GM19395 (cell line): ENCODE measurements around the gene RAD50.
A peak's percentile ranks its signal among the peaks of the same experiment; 100 is the strongest.
"Not testable (repeated sequence)": the region's sequence is repeated elsewhere in the genome, so short reads cannot be mapped to it uniquely, and the experiment has no call there.

Source experiments
- ATAC-seq: cut with Tn5 transposase; IDR thresholded peaks from one replicate; pipeline ENCODE4 v1.9.1; 2021; ENCODE audit warnings: mild to moderate bottlenecking, moderate library complexity; ENCODE audit not compliant: unreplicated experiment

RAD50 gene

DNA sequence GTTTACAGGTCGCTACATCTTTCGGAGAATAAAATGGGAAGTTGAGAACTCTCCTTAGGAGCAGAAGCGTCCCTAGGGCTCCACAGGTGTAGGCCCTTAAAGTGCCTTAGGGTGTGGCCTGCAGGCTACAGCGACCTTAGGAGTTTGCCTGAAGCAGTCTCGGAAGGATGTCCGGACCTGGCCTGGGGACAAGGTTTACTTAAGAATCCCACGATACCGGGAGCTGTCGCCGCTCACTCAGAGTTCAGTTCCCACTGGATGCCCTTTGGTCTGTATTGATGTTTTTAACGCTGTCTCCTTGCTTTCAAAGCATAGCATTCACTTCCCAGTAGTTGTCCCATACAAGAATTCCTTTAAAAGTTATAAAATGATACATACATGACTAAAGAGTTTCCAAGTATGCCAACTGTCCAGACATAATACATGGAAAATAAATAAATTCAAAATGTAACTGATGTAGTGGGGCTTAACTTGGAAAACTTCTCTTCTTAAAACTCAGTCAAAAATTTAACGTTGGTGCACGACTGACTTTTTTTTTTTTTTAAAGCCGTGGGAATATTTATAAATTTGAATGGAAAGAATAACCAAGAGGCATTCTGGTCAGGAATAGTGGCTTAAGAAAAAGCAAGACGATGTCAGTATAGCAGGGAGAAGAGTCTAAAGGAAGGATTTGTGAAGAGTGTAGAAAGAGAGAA lies 848 bp downstream of the RAD50 start:
- ATAC-seq: peak; percentile 57

DNA sequence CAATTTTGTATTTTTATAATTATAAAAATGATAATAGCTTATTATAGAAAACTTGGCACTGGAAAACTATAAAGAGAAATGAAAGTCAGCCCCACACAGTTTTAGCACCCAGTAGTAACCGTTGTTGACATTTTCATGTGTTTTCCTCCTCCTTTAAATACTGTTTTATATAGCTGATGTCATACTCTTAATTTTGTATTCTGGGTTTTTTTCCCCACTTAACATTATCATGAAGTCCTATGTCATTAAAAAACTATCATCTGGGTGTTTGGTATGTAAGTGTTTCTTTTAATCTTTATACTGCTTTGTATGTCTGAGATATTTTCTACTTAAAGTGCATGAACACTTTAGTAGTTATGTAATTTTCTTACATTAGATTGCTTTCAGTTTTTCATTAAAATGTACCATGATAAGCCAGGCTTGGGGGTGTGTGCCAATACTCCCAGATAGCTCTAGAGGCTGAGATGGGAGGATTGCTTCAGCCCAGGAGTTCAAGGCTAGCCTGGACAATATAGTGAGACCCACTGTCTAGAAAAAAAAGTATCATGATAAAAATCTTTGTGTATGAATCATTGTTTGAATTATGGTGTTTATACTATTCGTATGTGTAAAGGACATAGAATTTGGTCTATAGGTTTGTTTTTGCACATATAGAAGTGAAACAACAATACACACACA lies 2.7 kb downstream of the RAD50 start:
- ATAC-seq: no peak

DNA sequence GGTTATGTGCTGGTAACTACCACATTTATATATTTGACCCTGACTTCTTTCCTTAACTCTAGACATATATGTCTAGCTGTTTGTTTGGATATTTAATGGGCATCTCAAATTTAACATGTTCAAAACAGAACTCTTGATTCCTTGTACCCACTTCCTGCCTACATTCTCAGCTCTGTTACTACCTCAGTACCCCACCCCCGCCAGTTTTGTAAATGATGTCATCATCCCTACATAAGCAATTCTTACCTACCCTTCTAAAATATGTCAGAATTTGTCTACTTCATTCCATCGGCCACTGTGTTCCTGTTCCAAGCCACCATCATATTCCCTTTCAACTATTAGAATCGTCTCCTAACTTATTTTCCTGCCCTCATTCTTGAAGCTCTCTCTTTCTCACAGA lies 4.8 kb downstream of the RAD50 start:
- no peak for ATAC-seq

DNA sequence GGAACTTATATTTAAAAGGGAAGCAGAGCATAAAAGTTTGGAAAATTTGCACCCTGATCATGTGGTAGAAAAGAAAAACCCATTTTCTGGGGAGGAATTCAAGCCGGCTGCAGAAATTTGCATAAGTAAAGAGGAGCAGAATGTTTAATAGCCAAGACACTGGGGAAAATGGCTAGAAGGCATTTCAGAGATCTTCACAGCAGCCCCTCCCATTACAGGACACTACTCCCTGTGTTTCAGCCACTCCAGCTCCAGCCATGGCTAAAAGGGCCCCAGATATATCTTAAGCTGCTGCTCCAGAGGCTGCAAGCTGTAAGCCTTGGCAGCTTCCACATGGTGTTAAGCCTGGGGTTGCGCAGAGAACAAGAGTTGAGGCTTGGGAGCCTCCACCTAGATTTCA lies 7.8 kb downstream of the RAD50 start:
- not testable (repeated sequence) for ATAC-seq

DNA sequence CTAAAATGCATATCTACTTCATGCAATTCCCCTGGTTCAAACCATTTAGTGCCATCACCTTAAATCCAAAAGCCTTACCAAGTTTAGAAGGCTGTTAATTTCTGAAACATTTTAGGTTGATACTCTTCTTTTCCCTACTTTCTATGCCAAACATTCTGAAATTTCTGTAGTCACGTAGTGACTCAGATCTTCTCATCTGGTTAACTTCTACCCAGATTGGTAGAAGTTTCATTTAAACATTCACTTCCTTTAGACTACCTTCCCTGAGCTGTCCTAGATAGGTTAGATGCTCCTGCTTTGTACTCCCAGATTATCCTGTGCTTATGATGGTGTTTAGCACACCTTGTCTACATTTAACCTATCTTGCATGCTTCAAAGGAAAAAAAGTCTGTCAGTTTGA lies 9.9 kb downstream of the RAD50 start:
- no peak for ATAC-seq

DNA sequence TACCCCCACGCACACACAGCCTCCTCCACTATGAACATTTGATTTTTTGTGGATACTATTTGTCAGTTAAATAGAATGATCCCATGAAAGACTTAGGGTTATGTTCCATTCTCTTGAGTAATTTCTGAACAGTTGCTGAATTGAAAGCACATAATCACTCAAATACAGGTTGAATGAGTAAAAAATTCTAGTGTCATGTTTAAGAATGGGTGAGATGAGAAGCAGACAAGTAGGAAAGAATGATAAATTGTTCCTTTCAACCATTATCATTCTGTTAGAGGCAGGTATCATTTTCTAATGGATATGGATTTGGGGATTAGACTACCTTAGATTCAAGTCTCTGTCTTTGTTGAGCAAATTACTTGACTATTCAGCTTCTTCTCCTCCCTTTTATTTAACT lies 19.3 kb downstream of the RAD50 start:
- ATAC-seq: no peak

DNA sequence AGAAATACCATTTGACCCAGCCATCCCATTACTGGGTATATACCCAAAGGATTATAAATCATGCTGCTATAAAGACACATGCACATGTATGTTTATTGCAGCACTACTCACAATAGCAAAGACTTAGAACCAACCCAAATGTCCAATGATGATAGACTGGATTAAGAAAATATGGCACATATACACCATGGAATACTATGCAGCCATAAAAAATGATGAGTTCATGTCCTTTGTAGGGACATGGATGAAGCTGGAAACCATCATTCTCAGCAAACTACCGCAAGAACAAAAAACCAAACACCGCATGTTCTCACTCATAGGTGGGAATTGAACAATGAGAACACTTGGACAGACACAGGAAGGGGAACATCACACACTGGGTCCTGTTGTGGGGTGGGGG lies 27.8 kb downstream of the RAD50 start:
- not testable (repeated sequence) for ATAC-seq

DNA sequence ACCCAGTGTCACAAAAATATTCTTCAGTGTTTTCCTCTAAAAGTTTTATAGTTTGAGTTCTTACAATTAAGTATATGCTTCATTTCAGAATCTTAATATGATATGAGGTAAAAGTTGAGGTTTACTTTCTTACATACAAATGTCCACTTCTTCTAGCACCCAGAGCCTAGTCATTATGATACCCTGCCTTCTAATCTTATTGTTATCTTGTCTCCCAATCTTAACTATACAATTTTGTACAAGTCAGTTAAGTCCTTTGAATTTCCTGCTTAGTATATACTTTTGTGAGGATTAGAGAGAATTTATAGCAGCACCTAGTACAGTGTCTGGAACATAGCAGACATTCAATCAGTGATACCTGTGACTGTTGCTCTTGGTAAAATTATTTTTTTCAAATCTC lies 29.3 kb downstream of the RAD50 start:
- ATAC-seq: no peak

DNA sequence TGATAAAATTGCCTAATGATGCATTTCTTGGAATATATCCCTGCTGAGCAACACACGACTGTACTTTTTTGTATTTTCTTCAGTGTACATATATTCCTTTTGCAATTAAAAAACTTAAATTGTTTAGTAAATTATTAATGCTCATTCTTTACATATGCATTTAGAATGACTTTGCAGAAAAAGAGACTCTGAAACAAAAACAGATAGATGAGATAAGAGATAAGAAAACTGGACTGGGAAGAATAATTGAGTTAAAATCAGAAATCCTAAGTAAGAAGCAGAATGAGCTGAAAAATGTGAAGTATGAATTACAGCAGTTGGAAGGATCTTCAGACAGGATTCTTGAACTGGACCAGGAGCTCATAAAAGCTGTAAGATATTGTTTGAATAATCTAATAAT lies 32.7 kb downstream of the RAD50 start:
- ATAC-seq: no peak

DNA sequence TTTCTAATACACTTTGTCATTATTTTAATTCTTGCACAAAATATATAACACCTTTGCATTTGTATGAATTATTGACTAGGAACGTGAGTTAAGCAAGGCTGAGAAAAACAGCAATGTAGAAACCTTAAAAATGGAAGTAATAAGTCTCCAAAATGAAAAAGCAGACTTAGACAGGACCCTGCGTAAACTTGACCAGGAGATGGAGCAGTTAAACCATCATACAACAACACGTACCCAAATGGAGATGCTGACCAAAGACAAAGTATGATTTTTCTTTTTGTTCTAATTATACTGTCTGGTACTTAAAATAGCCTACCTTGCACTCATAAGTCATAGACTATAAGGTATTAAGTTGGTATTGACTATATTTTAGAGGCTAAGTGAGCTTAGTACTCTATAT lies 34.4 kb downstream of the RAD50 start:
- ATAC-seq: no peak

DNA sequence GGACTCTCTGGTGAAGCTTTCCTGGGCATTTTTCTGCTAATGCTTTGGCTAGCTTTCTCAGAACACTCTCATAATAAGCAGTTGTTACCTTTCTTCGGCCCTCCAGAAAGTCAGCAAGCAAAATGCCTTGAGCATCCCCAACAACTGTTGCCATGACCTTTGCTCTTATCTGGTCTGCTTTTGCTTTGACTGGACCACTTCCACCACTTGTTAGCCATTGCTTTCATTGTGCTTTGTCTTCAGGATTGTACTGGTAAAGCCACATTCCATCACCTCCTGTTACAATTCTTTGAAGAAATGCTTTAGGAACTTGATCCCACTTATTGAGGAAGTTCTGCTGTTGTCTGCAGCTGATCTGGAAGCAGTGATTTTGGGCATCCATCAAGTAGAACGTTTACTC lies 35.7 kb downstream of the RAD50 start:
- ATAC-seq: no peak

DNA sequence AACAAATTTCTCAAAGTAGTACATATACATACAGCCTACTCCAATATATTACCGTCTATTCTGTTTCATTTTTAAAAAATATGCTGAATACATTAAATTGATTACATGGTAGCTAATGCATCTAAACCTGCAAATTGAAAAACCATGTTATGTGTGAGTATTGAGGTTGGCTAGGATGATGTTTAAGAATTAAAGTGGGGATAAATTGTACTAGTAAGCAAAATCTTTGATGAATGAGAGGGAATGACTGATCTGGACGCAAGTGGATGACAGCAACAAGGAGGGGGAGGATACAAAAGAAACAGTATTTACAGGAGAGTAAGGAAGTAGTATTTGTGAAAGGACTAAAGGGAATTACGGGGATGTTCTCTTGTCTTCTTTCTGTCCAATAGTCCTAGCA lies 37.4 kb downstream of the RAD50 start:
- no peak for ATAC-seq

DNA sequence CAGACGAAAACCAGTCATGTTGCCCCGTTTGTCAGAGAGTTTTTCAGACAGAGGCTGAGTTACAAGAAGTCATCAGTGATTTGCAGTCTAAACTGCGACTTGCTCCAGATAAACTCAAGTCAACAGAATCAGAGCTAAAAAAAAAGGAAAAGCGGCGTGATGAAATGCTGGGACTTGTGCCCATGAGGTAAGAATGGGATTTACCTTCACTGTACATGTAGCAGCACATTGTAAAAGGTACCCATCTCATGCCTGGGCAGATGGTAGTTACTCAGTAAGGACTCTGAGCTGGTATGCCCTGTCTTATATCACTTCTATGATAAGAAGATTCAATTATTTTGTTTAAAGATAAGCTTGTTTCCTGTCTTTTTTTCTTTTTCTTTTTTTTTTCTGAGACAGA lies 38.8 kb downstream of the RAD50 start:
- ATAC-seq: no peak

DNA sequence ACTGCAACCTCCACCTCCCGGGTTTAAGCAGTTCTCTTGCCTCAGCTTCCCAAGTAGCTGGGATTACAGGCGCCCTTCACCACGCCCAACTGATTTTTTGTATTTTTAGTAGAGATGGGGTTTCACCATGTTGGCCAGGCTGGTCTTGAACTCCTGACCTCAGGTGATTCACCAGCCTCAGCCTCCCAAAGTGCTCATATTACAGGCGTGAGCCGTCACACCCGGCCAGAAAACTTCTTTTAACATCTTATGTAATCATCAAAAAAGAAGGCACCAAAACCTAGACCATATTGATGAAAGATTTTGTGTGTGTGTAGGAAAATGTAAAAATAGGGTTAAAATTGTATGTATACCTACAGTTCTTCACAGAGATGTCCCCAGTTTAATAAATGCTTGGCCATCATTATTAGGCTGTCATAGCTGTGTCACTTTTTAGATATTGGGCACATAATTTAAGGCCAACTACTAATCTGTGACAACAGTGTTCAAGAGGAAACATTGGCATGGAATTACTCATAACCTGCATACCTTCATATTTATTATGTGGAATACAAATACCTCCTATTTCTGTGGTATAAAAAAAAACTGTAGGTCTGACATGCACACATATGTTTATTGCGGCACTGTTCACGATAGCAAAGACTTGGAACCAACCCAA lies 44.4 kb downstream of the RAD50 start:
- ATAC-seq: no peak

DNA sequence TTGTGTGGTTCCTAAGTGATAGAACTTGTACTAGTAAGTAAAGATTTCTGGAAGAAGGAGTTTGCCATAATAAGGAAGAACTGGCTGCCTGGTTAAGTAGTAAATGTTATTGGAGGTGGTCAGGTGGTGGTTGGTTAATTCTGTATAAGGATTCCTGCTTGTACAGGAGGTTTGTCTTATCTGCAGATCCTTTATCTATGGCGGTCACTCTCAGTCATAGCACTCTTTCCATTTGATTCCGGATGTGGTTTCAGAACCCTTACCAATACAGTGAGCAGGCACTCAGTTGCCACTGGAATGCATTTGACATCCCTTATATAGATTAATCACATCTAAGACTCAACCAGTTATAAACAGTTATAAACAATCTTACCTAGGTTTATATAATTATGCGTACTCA lies 50.3 kb downstream of the RAD50 start:
- ATAC-seq: no peak

DNA sequence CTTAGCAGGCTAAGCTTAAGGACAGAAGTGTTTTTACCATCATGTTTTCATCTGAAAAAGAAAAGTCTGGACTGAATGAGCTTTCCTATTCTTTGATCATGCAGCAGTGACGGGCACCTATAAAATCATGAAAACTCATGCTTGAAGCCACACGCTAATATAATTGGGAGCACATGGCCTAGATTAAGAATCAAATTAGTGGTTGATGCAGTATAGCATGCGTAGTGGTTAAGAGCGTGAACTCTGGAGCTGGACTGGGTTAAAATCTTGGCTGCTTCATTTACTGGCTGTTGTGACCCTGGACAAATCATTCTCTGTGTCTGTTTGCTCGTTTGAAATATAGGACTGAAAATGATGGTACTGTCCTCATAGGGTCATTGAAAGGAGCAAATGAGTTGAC lies 51.3 kb downstream of the RAD50 start:
- no peak for ATAC-seq

DNA sequence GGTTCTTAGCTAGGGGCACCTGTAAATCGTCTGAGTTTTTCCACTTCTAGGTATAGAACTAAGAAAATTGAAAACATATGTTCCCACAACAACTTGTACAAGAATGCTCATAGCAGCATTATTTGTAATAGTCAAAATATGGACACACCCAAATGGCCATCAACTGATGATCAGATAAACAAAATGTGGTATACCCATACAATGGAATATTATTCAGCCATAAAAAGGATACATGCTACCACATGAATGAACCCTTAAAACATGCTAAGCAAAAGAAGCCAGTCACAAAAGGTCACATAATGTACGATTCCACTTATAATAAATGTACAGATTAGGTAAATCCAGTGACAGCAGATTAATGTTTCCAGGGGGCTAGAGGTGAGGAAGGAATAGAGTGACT lies 55.2 kb downstream of the RAD50 start:
- ATAC-seq: no peak

DNA sequence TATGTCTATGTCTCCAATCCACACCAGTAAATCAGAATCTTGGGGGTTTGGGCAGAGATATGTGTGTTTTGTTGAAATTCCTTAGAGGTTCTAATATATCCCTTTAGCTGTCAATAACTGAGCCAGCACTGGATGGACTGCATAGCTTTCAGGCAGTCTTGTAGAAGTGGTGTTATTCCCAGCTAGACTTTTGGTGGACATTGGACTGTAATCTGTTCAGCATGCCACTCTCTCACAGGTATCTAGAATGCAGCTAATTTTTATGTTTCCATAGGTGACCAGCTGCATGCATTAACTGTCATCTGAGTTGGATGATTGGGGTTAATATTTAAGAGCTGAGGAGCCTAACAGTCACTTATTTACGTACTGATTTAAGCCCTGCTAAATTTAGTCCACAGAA lies 56.1 kb downstream of the RAD50 start:
- no peak for ATAC-seq

DNA sequence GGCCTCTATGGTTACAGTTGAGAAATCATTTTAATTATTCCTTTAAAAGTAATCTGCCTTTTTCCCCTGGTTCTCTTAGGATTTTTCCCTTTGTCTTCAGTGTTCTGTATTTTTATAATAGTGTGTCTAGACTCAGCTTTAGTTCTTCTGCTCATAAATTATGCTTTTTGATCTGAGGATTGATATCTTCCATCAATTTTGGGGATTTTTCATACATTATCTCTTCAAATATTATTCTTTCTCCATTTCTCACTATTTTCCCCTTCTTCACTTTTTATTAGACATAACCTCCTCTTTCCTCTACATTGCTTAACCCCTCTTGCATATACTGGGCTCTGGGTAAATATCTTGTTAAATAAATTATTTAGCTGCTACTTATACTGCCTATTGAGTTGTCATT lies 64.9 kb downstream of the RAD50 start:
- ATAC-seq: no peak

DNA sequence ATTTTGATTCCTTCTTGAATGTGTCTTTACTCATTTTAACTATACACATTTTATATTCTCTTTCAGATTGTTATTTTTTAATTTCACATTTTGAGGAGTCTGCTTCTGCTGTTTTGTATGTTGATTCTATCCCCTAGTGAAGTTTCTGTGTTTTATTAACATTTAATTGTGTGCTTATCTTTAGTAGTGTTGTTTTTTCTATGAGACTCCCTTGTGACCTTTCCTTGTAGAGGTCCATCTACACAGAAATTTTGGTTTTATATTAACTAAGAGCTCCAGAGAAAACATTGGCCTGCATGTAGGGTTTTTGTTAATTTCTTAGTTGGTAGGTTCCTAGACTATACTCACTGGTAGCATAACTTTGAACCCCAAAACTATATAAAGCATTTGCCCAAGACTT lies 65.8 kb downstream of the RAD50 start:
- no peak for ATAC-seq

DNA sequence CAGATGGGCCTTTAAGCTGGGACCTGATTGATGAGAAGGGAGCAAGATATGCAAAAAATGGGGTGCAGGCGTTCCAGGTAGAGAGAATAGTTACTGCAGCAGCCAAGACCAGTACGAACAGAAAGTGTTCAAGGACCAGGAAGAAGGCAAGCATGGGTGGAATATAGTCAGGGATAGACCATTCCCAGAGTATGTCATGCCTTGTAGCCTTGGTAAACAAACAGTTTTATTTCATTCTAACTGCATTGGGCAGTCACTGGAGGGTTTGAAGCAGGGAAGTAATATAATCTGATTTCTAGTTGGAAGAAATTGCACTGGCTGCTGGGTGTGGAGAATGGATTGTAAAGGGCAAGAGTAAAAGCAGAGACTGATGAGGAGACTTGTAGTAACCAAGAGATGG lies 70.7 kb downstream of the RAD50 start:
- no peak for ATAC-seq

DNA sequence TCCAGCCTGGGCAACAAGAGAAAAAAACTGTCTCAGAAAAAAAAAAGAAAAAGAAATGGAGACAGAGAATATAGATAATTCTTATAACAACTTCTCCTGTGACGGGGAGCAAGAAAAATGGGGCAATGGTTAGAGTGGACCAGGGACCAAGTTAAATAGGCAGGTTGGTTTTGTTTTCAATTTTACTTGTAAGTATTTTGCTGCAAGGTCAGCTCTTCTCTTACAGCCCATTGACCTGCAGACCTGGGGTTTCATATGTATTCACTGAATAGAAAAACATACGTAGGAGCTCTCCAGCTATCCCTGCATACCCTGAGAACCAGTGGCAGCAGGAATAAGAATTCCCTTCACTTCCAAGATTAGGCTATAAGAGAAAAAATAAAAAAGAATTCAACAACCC lies 72.0 kb downstream of the RAD50 start:
- ATAC-seq: no peak
